HG03025 (cell line): ENCODE results near the gene TENT5C.

Source experiments
- ATAC-seq: cut with Tn5 transposase; IDR thresholded peaks from one replicate; pipeline ENCODE4 v1.9.1; 2021; ENCODE audit warnings: mild to moderate bottlenecking, moderate library complexity; ENCODE audit not compliant: unreplicated experiment, low FRiP score

The TENT5C gene

GRCh38 chr1:117632269-117633067 is 26.6 kb downstream of the TENT5C start:
- peak; percentile 50 for ATAC-seq

- no peak for ATAC-seq
Observed at GRCh38 chr1:117633068-117633345, 27.2 kb downstream of the TENT5C start.

- no peak for ATAC-seq
Observed at GRCh38 chr1:117633423-117633822, 27.6 kb downstream of the TENT5C start.

- ATAC-seq: no peak
Observed at GRCh38 chr1:117633936-117634335, 28.1 kb downstream of the TENT5C start.

- ATAC-seq: no peak
Observed at GRCh38 chr1:117634631-117635030, 28.8 kb downstream of the TENT5C start.

- no peak for ATAC-seq
Observed at GRCh38 chr1:117635805-117636204, 30.0 kb downstream of the TENT5C start.

- ATAC-seq: no peak
Observed at GRCh38 chr1:117636637-117637425, 31.0 kb downstream of the TENT5C start.

GRCh38 chr1:117638141-117638540 is 32.3 kb downstream of the TENT5C start:
- ATAC-seq: no peak

- no peak for ATAC-seq
Observed at GRCh38 chr1:117638759-117639158, 32.9 kb downstream of the TENT5C start.

- ATAC-seq: no peak
Observed at GRCh38 chr1:117639741-117640140, 33.9 kb downstream of the TENT5C start.

- no peak for ATAC-seq
Observed at GRCh38 chr1:117641536-117641935, 35.7 kb downstream of the TENT5C start.

- no peak for ATAC-seq
Observed at GRCh38 chr1:117642963-117643362, 37.1 kb downstream of the TENT5C start.

GRCh38 chr1:117643601-117644000 is 37.8 kb downstream of the TENT5C start:
- no peak for ATAC-seq

GRCh38 chr1:117644696-117645311 is 39.0 kb downstream of the TENT5C start:
- ATAC-seq: peak; percentile 84

GRCh38 chr1:117645343-117645742 is 39.5 kb downstream of the TENT5C start:
- no peak for ATAC-seq

- ATAC-seq: no peak
Observed at GRCh38 chr1:117646007-117646811, 40.4 kb downstream of the TENT5C start.

- no peak for ATAC-seq
Observed at GRCh38 chr1:117646956-117647355, 41.1 kb downstream of the TENT5C start.

GRCh38 chr1:117648015-117648414 is 42.2 kb downstream of the TENT5C start:
- no peak for ATAC-seq

- no peak for ATAC-seq
Observed at GRCh38 chr1:117650840-117651568, 45.2 kb downstream of the TENT5C start.

GRCh38 chr1:117651616-117652015 is 45.8 kb downstream of the TENT5C start:
- ATAC-seq: no peak
